Measurements from ENCODE around the gene KANSL1. TPM values are rescaled to one million over a fixed set of nuclear protein-coding genes. Genes with fewer than 3 reads are reported as not detected.

Gene KANSL1
- total RNA-seq, 1 donor: 63.2 TPM

GRCh38 chr17:46121841-46122485 is 71.3 kb downstream of the KANSL1 start:
- no peak for TF ChIP-seq CTCF (IDR thresholded peaks at IDR 0.05; ENCODE audit: insufficient read depth, low read length)
- no peak for DNase-seq (ENCODE audit: low read depth)
- H3K4me3 ChIP-seq (ENCODE audit: low read depth, low read length): no peak overlapping the region

GRCh38 chr17:46121165-46121764 is 72.0 kb downstream of the KANSL1 start:
- DNase-seq (ENCODE audit: low read depth): no peak
- no peak overlapping the region for H3K4me3 ChIP-seq (ENCODE audit: low read depth, low read length)
- no peak for TF ChIP-seq CTCF (IDR thresholded peaks at IDR 0.05; ENCODE audit: insufficient read depth, low read length)

- no peak for DNase-seq (ENCODE audit: low read depth)
- TF ChIP-seq CTCF (IDR thresholded peaks at IDR 0.05; ENCODE audit: insufficient read depth, low read length): no peak
- H3K4me3 ChIP-seq (ENCODE audit: low read depth, low read length): no peak overlapping the region
These were observed 72.7 kb downstream of the KANSL1 start for GRCh38 chr17:46120537-46120936.

- H3K4me3 ChIP-seq (ENCODE audit: low read depth, low read length): no peak overlapping the region
- TF ChIP-seq CTCF (IDR thresholded peaks at IDR 0.05; ENCODE audit: insufficient read depth, low read length): no peak
- no peak for DNase-seq (ENCODE audit: low read depth)
These were observed 73.2 kb downstream of the KANSL1 start for GRCh38 chr17:46120078-46120477.

GRCh38 chr17:46118964-46119363 is 74.3 kb downstream of the KANSL1 start:
- no peak for DNase-seq (ENCODE audit: low read depth)
- TF ChIP-seq CTCF (IDR thresholded peaks at IDR 0.05; ENCODE audit: insufficient read depth, low read length): no peak
- no peak overlapping the region for H3K4me3 ChIP-seq (ENCODE audit: low read depth, low read length)

- no peak overlapping the region for H3K4me3 ChIP-seq (ENCODE audit: low read depth, low read length)
- no peak for TF ChIP-seq CTCF (IDR thresholded peaks at IDR 0.05; ENCODE audit: insufficient read depth, low read length)
- DNase-seq (ENCODE audit: low read depth): no peak
These were observed 75.2 kb downstream of the KANSL1 start for GRCh38 chr17:46117850-46118696.

All from fibroblast of the aortic adventitia (primary cell).